ENCODE measurements around the gene NSF.
"Not testable (repeated sequence)": the region's sequence is repeated elsewhere in the genome, so short reads cannot be mapped to it uniquely, and the experiment has no call there.

NSF gene

DNA sequence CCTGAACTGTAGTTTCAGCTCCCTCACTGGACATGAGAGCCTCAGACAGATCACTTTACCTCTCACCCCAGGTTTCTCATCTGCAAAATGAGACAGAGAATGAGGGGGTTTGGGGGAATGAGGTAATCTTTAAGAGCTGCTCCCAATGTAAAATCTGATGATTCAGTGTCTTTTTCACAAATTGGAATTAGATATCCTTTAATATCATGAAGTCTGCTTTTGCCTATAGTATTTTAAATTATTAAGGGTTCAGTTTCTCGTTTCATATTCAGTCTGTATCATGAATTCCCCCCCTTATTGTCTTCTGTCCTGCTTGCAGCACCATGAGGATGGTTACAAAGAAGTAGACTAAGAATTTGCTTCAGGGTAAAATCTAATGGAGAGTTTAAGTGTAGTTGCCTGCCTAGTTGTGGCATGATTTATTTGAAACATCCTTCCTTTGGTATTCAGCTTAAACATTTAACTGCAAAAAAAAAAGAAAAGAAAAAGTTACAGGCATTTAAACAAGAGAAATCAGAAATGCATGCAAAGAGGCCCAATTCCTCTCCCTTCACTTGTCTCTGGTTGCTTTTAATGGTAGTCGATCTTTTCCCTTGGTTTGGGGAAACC, 150.8 kb downstream of the NSF start:
- intact Hi-C loops (cut with DNase I), result no loop called here
- no peak for DNase-seq

DNA sequence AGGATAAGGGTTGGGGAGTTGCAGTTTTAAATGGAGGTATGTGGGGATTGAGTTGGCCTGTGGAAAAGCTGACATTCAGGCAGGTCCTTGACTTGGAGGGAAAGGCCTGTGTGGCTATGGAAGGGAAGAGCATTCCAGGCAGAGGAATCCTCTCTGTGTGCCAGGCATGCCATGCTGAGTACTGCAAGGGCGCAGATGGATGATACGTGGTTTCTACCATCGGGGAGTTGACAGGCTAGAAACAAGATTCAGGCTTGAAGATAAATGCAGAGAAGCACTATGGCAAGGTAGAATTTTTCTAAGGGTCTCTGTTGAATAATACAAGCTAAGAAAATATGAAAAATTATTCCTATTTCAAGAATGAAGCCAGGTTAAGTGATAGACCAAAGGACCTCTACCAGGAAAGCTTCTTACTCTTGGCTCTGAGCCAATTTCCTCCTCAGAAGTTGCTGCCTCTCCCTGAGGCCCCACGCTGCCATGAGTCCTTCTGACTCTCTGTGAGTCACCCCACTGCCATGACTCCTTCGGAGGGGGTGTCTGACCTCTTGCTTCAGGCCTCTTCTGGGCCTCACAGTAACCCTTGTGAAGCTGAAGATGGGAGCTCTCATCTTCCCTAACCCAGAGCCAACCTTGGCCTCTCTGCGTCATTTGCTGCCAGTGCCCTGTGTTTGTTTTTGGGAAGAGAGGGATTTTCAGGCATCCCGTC, 152.2 kb downstream of the NSF start:
- intact Hi-C loops (cut with DNase I), result no loop called here
- no peak for DNase-seq

DNA sequence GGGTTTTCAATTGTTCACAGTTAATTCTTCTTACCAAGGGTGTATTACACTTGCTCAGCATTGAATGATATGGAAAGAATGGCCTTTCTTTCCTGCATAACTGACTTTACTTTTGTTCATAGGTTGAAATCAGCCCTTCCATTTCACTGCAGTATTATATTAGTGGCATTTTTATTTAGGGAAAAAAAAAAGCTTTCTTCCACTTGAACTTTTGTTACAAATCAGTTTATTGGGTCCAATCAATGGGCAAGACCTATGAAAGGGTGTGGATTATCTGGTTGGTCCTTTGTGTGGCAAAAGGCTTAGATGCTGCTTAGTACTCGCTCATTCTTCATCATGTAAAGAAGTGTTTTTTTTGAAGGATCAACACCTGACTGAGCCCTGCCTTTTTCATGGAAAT, 154.0 kb downstream of the NSF start:
- no peak for DNase-seq
- intact Hi-C loops (cut with DNase I), result no loop called here

DNA sequence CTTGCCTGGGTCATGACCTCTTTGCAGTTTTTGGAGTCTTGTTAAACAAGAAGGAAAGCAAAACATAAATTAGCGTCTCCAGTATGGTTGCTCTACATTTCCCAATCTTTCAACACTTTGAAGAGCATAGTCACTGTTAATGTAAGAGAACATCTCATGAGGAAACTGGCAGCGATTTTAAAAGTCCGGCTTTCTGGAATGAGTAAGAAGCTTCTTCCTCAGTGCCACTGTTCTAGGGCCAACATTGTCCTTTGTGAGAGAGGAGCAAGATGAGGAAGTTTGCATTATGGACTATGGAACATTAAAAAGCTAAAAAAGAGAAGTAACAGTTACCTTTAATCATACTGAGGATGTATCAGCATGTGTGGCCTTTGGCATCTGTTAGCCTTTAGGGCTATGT, 154.9 kb downstream of the NSF start:
- DNase-seq, result no peak
- intact Hi-C loops (cut with DNase I), result no loop called here

DNA sequence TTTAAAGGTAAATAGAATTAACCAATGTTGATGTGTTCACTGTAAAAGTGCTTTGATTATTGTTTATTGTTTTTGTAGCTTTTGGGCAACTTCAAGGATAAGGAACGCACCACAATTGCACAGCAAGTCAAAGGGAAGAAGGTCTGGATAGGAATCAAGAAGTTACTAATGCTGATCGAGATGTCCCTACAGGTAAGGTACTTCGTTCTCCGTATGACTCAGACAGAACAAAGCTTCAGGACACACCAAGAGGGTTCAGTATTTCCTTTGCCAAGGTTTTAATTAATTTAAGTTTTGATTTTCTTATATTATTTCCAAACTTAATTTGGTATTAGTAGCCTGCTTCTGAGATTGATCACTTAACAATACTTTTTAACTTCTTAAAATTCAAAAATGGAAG, 161.0 kb downstream of the NSF start:
- DNase-seq, result no peak
- intact Hi-C loops (cut with DNase I), result no loop called here

DNA sequence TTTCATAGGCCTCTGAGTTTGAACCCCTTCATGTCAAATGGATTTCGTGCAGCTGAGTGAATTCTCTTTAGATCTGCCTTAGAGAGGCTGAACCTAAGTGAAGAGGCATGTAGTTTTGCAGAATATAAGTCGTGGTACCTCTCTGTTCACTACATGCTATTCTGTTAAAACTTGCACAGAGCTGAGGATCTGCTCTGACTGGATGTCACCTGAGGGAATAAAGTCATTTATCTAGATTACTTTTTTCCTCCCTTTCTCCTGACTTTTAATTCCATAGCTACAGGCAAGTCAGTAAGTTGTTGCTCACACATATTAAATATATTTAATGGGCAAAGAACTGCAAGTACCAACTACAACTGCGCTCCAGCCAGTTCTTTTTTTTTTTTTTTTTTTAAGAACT, 163.3 kb downstream of the NSF start:
- intact Hi-C loops (cut with DNase I), result no loop called here
- DNase-seq, result no peak

DNA sequence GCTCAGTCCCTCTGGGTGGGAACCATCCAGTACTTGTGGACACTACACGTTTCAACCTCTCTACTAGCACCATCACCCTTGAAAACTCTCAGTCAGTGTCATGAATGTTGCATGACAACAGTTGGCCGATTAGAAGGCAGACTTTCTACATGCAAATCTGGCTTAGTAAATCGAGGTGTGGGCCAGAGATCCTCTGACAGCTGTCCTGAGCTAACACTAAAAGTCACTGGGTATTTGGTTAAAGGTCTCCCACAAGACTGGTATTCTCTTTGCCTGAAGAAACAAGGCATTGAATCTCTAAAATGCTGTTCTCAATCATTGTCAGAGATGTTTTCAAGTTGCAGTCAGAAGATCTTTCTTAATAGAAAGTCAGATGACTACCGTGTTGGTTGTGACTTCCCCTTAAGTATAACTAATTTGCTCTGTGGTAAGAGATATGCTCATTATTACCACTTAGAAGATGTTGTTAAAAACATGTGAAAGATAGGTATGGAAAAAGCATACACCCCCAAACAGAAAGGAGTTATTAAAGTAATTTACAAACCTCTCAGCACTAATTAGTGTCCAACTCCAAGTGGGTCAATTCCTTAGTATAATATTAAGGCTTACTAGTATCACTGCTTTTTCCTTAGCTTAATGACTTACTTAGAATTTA, 165.7 kb downstream of the NSF start:
- no peak for DNase-seq
- intact Hi-C loops (cut with DNase I), result no loop called here

DNA sequence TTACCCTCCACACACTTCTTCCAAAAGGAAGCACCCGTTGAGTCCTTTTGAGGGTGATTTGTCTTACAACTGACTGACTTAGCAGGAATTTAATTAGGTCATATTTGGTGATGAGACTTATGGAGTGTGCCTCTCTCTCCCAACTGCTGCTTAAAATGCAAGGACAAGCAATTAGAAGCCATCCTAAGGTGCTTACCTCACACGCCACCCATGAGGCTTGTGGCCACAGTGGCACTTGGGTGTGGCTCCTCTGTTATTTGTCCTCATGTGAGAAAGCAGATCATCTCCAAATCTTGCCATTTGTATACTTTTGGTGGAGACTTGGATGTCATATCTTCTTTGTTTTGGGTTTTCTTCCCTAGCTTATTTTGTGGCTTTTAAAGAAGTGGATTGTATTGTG, 166.4 kb downstream of the NSF start:
- no peak for DNase-seq
- intact Hi-C loops (cut with DNase I), result no loop called here

DNA sequence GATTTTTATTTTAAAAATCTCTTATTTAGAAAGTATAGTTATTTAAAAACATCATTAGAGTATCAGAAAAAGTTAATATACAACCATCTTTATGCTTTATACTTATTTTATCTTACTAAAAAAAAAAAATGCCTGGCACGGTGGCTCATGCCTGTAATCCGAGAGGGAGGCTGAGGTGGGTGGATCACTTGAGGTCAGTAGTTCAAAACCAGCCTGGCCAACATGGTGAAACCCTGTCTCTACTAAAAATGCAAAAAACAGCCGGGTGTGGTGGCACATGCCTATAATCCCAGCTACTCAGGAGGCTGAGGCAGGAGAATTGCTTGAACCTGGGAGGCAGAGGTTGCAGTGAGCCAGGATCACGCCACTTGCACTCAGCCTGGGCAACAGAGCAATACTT, 167.1 kb downstream of the NSF start:
- intact Hi-C loops (cut with DNase I); DNase-seq: not testable (repeated sequence)

DNA sequence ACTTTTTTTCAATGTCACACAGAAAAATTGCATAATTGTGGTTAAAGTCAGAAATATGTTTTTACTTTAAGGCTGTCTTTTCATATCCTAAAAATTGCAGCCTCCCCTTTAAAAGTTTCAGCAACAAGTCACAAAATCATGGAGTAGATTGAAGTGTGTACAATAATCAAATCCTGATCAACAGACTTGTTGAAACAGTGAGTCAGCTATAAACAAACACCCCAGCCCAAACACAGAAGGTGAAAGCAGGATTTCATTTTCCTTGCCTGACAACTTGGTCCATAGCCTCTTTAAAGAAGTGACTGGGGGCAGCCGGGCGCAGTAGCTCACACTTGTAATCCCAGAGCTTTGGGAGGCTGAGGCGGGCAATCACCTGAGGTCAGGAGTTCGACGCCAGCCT, 168.1 kb downstream of the NSF start:
- no peak for DNase-seq

DNA sequence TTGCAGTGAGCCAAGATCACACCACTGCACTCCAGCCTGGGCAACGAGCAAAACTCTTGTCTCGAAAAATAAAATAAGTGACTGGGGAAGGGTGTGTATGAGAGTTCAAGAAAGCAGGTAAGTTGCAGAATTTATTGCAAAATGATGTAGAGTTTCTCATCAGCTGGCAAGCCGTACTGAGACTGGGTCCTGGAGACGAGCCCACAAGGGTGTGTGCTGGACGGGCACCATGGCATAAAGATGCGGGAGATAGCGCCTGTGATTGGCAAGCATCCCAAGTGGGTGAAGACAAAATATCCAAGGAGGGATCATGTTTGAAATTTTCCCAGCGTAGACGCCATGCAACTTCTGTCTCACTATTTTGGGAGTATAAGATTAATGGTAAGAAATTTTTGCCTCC, 168.7 kb downstream of the NSF start:
- intact Hi-C loops (cut with DNase I), result no loop called here
- DNase-seq, result no peak

More for the DNA sequence above, 168.1 kb downstream of the NSF start:
- intact Hi-C loops (cut with DNase I), result no loop called here

DNA sequence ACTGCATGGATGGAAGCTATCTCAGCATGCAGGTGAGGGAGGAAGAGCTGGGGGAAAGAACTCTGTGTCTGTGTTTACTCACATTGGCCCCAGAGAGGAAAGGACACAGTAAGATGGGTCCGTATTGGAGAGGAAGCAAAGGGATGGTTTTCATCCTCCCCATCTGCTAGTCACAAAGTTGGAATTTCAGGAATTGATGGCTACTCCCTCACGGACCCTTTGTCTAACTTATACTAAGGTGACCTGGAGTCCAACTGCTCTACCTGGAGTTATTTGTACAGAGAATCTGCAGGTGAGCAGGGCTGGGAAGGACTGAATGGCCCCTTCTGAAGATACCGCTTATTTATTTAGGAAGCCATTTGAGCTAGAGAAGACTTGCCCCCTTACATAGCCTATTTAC, 172.9 kb downstream of the NSF start:
- intact Hi-C loops (cut with DNase I), result no loop called here
- no peak for DNase-seq

DNA sequence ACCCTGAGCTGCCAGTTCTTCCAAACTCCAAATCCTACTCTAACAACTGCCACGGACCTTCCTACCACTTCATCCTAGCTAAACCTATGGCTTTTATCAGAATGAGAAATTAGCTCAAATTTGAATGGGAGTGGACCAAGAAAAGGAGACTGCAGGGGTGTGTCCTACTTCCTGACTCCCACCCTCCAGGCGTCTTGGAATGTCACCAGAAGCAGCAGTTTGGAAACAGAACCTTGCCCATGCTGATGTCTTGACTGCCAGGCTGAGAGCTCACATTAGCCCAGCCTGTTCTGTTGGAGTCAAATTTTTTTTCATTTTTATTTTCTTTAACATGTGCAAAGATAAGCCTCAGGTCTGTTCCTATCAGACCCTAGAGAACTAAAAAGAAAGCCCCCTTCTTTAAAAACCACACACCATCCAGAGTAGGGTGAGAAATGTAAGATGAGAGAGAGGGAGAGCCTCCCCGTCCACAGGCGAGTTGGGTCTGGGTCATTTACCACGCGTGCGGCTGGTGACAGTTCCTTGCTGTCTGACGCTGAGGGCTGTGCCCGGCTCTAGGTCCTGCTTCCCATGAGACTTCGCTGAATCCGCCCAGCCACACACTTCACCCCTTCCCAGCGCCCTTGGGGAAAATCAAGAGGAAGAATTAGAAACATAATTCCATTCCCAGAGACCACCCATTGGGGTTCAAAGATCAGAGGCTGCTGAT, 173.7 kb downstream of the NSF start:
- no peak for DNase-seq
- intact Hi-C loops (cut with DNase I), result no loop called here

DNA sequence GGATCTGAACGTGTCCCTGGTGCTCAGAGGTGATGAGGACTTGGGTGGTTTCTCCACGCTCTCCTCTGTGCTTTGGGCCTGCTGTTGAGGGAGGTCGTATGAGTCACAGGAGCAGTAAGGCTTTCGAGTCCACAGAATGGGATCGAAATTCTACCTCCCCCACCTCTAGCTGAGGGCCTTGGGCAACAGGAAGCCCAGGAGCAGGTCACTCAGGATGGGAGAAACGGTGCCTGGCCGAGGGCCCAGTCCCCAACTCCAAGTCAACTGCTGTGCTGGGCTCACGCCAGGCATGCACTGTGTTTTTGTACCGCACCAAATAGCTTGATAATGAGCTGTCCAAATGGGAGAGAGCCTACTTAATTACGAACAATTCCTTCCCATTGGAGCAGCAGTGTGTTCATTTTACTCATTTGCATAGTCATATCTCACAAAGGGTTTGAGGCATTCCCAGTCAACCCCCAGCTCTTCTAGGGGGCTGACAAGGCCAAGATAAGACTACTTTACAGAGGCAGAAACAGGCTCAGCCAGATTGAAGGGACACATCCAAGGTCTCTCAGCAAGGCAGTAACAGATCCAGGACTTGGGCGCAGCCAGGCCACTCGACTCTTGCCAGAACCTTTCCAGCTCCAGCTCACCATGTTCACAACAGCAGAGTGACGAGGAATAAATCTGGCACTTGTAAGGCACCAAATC, 174.4 kb downstream of the NSF start:
- intact Hi-C loops (cut with DNase I), result no loop called here
- DNase-seq, result peak in 8 of 42 donors; percentile 22 to 66 (median 37)

DNA sequence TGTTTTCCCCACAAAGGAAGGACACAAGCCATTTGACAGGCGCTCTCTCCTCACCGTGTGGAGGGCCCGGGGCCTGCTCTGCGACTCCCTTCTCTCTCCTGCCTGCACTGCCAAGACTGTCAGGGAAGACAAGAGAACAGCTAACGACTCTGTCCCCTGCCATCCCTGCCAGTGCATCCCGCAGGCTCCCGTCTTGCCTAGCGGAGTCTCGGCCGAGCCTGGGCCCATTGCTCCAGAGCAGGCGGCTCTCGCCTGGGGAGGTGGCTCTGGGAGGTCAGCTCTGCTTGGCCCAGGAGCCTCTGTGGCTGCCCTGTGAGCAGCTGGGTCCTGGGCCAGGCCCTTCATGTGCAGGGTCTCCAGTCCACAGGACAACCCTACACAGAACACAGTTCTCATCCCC, 175.0 kb downstream of the NSF start:
- peak in 2 of 42 donors; percentile 5 to 12 for DNase-seq

DNA sequence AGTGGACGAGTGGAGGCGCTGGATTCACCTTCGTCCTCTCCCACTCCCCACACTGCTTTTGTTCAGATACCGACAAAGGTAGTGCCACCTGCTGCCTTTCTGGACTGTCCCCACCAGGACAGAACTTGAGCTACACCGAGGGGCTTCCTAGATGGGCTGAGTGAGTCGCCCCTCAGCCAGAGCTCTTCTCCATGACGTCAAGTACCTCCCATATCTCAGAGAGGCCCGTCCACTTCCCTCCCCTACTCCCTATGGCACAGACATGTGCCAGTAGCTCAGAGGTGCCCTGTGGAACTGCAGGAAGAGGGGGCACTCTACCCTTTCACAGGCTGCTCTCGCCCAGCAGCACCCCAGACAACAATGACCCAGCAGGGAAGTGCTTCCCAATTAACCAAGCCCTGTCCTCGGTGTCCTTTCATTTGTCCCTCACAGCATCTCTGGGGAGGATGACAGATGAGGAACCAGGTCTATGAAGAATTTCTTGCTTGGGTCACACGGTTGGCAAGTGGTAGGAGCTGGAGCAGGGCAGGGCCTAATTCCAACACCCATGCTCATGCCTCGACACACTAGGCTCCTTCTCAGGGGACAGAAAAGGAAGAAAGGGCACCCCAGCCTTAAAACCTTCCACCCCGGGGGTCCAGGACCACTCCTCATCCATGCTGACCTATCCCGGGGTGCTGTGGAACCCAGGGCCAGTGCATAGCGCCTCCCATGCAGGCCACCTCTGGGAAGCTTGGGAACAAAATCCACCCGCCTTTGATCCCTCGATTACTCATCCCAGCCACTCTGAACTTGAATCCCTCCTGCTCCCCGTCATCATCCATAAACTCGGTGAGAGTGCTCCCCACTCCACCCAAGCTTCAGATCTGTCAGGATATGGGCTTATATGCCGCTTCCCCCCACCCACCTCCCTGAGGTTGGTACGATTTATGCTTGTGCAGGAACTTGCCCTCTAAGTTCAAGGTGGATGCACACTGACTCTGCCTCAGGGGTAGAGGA, 176.3 kb downstream of the NSF start:
- intact Hi-C loops (cut with DNase I), result no loop called here
- DNase-seq, result peak in 7 of 42 donors; percentile 3 to 30 (median 8)

More for the DNA sequence above, 175.0 kb downstream of the NSF start:
- intact Hi-C loops (cut with DNase I), result no loop called here

DNA sequence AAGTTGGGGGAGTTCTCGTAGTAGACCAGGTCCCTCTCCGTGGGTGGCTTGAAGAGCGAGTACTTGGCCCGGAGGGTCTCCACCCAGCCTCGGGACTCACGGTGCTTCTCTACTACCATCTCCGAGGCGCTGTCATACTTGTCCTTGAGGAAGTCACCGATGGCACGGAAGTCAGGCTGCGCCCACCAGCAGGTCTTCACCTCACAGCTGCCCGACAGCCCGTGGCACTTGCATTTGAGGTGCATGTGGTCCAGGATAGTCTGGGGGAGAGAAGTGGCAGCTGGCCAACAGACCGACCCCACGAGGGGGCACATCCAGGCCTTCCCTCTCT, 178.0 kb downstream of the NSF start:
- intact Hi-C loops (cut with DNase I), result no loop called here
- DNase-seq, result peak in 5 of 42 donors; percentile 7 to 28 (median 9)

DNA sequence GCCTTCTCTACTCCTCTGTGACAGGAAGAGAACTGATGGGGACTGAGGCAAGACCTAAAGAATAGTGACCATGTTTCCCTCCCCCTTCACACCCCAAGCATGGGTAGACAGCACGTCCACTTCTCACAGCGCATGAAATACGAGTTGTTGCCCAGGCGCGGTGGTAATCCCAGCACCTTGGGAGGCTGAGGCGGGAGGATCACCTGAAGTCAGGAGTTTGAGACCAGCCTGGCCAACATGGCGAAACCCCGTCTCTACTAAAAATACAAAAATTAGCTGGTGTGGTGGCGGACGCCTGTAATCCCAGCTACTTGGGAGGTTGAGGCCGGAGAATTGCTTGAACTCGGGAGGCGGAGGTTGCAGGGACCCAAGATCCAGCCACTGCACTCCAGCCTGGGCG, 178.4 kb downstream of the NSF start:
- intact Hi-C loops (cut with DNase I), result not testable (repeated sequence)
- peak in 6 of 42 donors; percentile 0 to 18 (median 10) for DNase-seq

All from head of caudate nucleus (tissue), 42 donors.